NCI-H1930 (cell line): ENCODE measurements around the gene MAP3K12.
A peak's percentile ranks its signal among the peaks of the same experiment; 100 is the strongest.
"Not testable (repeated sequence)": the region's sequence is repeated elsewhere in the genome, so short reads cannot be mapped to it uniquely, and the experiment has no call there.

Source experiments
- DNase-seq, 2 experiments: peaks; one replicate each; lab custom pipeline; 2025; lab: John Stamatoyannopoulos, UW

The MAP3K12 gene

DNA sequence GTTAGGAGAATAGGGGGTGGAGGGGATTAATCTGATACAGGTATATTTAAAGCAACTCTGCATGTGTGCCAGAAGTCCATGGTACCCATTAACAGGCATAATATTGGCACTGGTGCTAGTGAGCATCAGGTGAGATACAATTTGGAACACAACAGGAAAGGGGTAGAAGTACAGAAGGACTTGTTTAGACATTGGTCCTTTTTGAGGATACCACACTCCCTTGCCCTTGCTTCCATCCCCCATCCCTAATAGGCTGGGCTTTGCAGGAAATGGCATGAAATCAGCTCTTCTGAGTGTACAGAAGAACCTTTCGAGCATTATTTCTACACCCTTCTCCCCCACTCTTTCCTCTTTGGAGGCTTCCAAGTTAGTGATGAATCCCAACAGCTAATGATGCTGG lies 31.0 kb downstream of the MAP3K12 start:
- DNase-seq = no peak

- no peak for DNase-seq
Measured at GRCh38 chr12:53467880-53468279, 31.4 kb downstream of the MAP3K12 start.

DNA sequence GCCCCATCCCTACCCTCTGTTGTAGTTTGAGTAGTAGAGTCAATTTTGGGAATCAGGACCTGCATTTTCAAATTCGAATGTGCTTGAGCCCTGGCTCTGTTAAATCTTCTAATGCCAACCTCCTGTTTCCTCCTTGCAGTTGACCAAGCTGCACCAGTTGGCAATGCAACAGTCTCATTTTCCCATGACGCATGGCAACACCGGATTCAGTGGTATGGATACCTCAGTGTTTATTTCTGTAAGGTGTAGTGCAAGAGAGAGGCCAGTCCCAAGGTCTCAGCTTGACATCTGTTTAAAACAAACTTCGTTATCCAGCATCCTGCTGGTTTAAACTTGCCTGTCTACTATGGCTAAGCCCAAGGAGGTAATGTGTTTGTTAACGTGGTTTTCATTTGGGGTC lies 32.2 kb downstream of the MAP3K12 start:
- no peak for DNase-seq

GRCh38 chr12:53466640-53467039 lies 32.6 kb downstream of the MAP3K12 start:
- no peak for DNase-seq

- DNase-seq = no peak
Measured at GRCh38 chr12:53465679-53466078, 33.6 kb downstream of the MAP3K12 start.

- DNase-seq = no peak
Measured at GRCh38 chr12:53464685-53465418, 34.4 kb downstream of the MAP3K12 start.

- no peak for DNase-seq
Measured at GRCh38 chr12:53463802-53464560, 35.3 kb downstream of the MAP3K12 start.

DNA sequence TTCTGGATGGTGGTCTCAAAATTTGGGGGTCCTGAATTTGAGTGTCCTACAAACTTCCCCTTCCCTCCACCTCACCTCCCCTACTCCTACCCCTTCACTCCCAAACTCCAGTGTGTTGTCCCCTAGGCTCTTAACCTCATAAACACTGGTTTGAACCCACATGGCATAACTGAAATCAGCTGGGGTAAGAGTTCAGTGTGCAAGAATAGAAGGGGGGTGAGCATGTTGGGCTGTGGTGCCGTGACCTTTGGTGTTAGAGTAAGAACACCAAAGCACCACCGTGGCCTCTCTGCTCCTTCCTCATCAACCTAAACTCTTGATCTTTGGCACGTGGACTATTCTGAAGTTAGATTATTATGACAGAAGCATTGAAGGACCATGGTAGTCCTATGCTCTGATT lies 36.3 kb downstream of the MAP3K12 start:
- no peak for DNase-seq

DNA sequence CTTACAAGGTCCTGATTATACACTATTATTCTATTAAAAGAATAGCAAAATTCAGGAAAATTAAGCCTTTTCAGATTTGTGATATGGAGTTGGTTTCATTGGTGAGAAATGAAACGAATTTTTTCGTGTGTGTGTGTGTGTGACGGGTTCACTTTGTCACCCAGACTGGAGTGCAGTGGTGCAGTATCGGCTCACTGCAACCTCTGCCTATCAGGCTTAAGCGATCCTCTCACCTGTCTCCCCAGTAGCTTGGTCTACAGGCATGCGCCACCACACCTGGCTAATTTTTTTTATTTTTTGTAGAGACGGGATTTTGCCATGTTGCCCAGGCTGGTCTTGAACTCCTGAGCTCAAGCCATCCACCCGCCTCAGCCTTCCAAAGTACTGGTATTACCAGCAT lies 37.7 kb downstream of the MAP3K12 start:
- no peak for DNase-seq

DNA sequence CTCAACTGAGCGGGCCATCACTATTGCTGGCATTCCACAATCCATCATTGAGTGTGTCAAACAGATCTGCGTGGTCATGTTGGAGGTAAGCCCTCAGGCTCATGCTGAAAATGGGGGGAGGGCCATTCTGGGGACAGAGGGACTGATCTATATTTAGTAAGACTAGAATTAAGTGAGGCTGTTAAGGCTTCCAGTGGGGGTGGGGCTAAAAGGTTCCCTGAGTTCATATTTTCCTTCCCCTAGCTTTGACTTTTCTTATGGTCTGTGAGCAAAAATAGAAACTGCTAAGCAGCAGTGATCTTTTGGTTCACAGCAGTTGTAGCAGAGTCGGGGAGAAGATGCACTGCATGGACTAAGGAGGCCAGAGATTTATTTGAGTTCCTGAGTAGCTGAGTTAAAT lies 38.2 kb downstream of the MAP3K12 start:
- DNase-seq = no peak

DNA sequence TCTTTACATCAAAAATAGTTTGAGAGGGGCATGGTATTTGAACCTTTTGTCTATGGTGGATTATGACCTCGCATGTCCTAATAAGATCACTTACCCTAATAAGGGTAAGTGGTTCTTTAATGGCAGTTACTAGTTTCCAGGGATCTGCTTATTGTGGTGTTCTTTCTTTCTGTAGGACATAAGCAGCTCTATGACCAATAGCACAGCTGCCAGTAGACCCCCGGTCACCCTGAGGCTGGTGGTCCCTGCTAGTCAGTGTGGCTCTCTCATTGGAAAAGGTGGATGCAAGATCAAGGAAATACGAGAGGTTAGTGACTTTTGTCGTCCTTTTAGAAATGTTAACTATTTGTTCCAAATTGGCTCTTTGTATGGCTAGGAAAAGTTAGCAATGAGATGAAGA lies 40.2 kb downstream of the MAP3K12 start:
- no peak for DNase-seq

DNA sequence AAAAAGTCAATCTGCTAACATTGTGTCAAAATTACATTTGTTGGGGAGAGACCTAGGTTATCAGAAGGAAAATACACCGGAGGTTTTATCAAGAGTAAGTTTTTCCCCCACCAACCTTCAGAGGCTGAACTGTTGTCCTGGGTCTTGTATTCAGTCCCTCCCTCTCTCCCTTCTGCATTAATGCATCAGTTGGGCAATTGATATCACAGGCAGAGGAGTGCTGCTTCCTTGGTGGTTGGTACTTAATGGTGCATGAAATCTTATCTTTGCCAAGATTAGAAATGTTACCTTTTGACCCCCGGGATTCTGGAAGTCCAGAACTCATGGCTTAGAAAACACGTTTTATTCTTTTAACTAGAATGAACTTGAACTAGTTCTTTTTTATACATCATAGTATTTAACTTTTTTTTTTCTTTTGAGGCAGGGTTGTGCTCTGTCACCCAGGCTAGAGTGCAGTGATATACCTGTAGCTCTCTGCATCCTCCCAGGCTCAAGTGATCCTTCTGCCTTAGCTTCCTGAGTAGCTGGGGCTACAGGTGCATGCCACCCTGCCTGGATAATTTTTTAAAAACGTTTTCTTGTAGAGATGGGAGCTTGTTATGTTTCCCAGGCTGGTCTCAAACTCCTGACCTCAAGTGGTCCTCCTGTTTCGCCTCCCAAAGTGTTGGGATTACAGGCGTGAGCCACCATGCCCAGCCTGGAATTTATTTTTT lies 42.4 kb downstream of the MAP3K12 start:
- no peak for DNase-seq

DNA sequence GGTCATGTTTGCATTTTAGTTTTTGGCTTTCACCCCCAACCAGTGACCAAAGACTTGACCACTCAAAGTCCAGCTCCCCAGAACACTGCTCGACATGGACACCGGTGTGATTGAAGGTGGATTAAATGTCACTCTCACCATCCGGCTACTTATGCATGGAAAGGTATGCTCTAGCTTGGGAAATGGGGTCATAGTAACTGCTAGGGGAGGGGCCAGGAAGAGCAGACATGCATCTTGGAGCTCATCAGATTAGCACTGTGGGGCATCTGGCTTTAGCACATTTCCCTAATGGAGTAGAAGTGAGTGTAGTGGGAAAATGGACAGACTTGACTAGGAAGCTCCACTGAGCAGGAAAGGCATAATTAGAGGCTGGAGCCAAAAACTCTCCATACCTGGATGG lies 44.6 kb downstream of the MAP3K12 start:
- no peak for DNase-seq

DNA sequence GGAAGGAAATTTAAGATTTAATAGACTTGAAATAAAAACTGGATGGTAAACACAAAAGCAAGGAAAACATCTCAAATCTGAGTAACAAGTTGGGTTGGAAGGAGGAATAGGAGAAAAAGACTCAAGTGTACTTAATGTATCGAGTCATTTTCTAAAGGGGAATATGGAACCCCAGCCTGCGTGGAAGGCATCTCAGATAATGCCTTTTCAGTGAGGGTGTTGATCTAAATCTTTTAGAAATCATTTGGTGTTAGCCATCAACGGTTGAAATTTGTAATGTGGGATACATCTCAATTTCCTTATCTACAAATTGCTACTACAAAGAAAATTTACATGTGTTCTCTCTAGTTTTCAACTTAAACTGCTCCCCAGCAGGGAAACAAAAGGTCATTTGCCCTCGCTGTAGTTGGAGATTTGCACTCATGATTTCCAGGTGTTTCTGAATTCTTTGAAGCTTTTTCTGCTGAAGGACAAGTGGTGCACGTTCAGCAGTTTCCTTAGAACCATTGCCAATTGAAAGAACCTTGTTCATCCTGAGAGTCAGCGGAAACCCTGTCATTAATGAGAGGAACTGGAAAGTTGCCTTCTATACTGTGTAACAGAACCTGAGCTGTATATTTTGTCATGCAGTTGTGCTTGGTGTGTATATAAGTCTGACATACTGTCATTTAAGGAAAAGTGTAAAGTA lies 45.2 kb downstream of the MAP3K12 start:
- no peak for DNase-seq

GRCh38 chr12:53452159-53453077 lies 46.8 kb downstream of the MAP3K12 start:
- peak; percentile 67 to 75 for DNase-seq

GRCh38 chr12:53451661-53452158 lies 47.5 kb downstream of the MAP3K12 start, which contains the start of gene PCBP2:
TSS of gene PCBP2 (plus strand) at chr12:53452102. CDS start at chr12:53454801, 2,699 bp downstream.
- peak; percentile 97 to 99 for DNase-seq

DNA sequence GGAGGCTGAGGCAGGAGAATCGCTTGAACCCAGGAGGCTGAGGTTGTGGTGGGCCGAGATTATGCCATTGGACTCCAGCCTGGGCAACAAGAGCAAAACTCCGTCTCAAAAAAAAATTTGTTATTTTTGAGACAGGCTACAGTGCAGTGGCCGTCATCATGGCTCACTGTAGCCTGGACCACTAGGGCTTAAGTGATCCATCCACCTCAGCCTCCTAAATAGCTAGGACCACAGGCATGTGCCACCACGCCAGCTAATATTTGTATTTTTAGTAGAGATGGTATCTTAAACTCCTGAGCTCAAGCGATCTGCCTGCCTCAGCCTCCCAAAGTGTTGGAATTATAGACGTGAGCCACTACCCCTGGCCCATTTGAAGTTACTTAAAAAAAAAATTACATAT lies 48.3 kb downstream of the MAP3K12 start:
- no peak for DNase-seq

GRCh38 chr12:53444593-53445325 lies 54.5 kb downstream of the MAP3K12 start:
- not testable (repeated sequence) for DNase-seq

DNA sequence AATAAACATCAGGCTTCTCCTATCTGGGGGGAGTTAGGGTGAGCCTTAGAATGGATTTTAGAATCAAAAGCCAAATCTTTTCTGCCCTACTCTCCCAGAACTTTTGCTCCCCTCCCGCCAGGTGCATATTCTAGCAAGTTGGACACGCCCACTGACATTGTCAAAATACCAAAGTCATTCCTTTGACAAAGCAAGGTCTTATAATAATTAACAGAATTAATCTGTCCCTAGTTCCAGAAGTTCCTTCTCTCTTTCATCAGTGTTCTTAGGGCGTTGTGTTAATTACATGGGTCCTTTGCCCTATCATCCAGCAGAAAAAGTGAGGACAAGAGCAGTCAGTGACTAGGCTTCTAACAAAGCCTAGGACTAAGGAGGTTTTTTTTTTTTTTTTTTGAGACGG lies 55.3 kb downstream of the MAP3K12 start:
- DNase-seq = no peak
